NOMO-1 (cell line): ENCODE data around the gene SNAI1.
"Not testable (repeated sequence)": the region's sequence is repeated elsewhere in the genome, so short reads cannot be mapped to it uniquely, and the experiment has no call there.

Experiments
- DNase-seq, 2 experiments: peaks; one replicate each; lab custom pipeline; 2025; ENCODE audit not compliant: unreplicated experiment in 2 of 2; lab: John Stamatoyannopoulos, UW

The SNAI1 gene

GRCh38 chr20:49982346-49983122 is at the start of gene SNAI1:
TSS of gene SNAI1 (plus strand) at chr20:49982980. CDS start at chr20:49983060, 80 bp downstream.
- peak; percentile 78 to 89 for DNase-seq

GRCh38 chr20:49935746-49936152 is 47.0 kb upstream of the SNAI1 start:
- no peak for DNase-seq

GRCh38 chr20:49936153-49937026 is 46.4 kb upstream of the SNAI1 start, which contains the start of gene RNF114:
TSS of gene RNF114 (plus strand) at chr20:49936397. CDS start at chr20:49936413, 16 bp downstream.
- peak; percentile 81 to 93 for DNase-seq

- peak; percentile 46 to 66 for DNase-seq
These were observed 45.5 kb upstream of the SNAI1 start for GRCh38 chr20:49937027-49937929.

- no peak for DNase-seq
These were observed 44.3 kb upstream of the SNAI1 start for GRCh38 chr20:49938173-49939163.

GRCh38 chr20:49941456-49941855 is 41.3 kb upstream of the SNAI1 start:
- no peak for DNase-seq

GRCh38 chr20:49942303-49942702 is 40.5 kb upstream of the SNAI1 start:
- DNase-seq: no peak

GRCh38 chr20:49942942-49943341 is 39.8 kb upstream of the SNAI1 start:
- DNase-seq: no peak

GRCh38 chr20:49945306-49945700 is 37.5 kb upstream of the SNAI1 start:
- no peak for DNase-seq

GRCh38 chr20:49945701-49946477 is 36.9 kb upstream of the SNAI1 start:
- DNase-seq: no peak

- no peak for DNase-seq
These were observed 34.6 kb upstream of the SNAI1 start for GRCh38 chr20:49948178-49948577.

- no peak for DNase-seq
These were observed 33.8 kb upstream of the SNAI1 start for GRCh38 chr20:49948809-49949507.

GRCh38 chr20:49951151-49951550 is 31.6 kb upstream of the SNAI1 start:
- DNase-seq: no peak

GRCh38 chr20:49955167-49955566 is 27.6 kb upstream of the SNAI1 start:
- DNase-seq: no peak

GRCh38 chr20:49955830-49956396 is 26.9 kb upstream of the SNAI1 start:
- not testable (repeated sequence) for DNase-seq

- no peak for DNase-seq
These were observed 26.1 kb upstream of the SNAI1 start for GRCh38 chr20:49956689-49957088.

GRCh38 chr20:49957089-49957938 is 25.5 kb upstream of the SNAI1 start:
- peak in 1 of 2 experiments; percentile 33 for DNase-seq
